Epidermal melanocyte (primary cell): ENCODE results near the gene ZFP3.
"Not testable (repeated sequence)": the region's sequence is repeated elsewhere in the genome, so short reads cannot be mapped to it uniquely, and the experiment has no call there.

Experiments used
- DNase-seq: peaks from one replicate; pipeline ENCODE4 v3.0.0; 2011; ENCODE audit warnings: low spot score; ENCODE audit not compliant: insufficient read length

Gene ZFP3

DNA sequence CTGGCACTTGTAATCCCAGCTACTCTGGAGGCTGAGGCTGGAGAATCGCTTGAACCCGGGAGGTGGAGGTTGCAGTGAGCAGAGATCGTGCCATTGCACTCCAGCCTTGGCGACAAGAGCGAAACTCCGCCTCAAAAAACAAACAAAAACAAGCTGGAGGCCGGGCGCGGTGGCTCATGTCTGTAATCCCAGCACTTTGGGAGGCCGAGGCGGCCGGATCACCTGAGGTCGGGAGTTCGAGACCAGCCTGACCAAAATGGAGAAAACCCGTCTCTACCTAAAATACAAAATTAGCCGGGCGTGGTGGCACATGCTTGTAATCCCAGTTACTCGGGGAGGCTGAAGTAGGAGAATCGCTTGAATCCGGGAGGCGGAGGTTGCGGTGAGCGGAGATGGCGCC, 992 bp upstream of the ZFP3 start:
- DNase-seq, result not testable (repeated sequence)

GRCh38 chr17:5077781-5078105, 524 bp upstream of the ZFP3 start:
- no peak for DNase-seq

GRCh38 chr17:5080591-5080990, 2.3 kb downstream of the ZFP3 start:
- no peak for DNase-seq

- DNase-seq, result no peak
Measured at GRCh38 chr17:5092218-5093010, 14.1 kb downstream of the ZFP3 start.

GRCh38 chr17:5096731-5097100, 18.4 kb downstream of the ZFP3 start:
- DNase-seq, result no peak

- no peak for DNase-seq
Measured at GRCh38 chr17:5097101-5097834, 19.0 kb downstream of the ZFP3 start.

DNA sequence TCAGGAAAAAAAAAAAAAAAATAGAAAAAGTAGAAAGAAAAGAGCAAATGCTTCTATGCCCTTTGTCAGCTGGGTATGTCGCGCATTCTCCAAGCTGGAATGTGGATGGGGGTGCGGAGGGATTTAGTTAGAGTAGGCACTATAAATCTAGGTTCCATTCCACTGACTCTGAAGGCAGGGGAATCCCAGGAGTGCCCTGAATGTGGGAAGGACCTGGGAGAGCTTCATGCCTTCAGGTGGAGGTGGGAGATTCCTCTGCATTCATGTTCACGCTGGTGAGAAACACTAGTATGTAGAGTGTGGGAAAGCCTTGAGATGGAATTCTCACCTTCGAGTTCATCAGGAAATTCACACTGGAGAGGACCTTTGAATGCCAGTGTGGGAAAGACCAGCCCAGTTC, 21.0 kb downstream of the ZFP3 start:
- DNase-seq, result no peak

GRCh38 chr17:5100832-5101231, 22.6 kb downstream of the ZFP3 start:
- DNase-seq, result no peak

DNA sequence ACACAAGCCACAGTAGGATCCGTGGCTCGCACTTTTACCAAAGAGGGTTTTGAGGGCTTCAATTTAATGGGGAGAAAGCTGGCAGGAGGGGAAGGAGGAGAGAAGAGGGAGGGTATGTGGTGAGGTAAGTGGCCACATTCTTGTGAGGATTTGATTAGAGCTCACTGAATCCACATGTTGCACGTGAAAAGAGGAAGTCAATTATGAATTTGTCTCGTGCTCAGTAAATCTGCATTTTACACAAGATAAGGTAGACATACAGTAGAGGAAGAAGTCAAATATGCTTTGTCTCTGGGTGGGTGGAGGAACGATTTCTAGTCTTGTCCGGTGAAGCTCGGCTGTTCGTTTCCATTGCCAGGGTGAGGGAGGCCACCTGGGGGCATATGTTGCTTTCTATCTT, 32.5 kb downstream of the ZFP3 start:
- DNase-seq, result no peak

GRCh38 chr17:5111402-5112204, 33.3 kb downstream of the ZFP3 start, which contains the start of gene ZNF232:
Gene ZNF232, minus strand, starts transcription at chr17:5111878. Its CDS starts 56 bp downstream, at chr17:5111822.
- DNase-seq, result peak; percentile 93

DNA sequence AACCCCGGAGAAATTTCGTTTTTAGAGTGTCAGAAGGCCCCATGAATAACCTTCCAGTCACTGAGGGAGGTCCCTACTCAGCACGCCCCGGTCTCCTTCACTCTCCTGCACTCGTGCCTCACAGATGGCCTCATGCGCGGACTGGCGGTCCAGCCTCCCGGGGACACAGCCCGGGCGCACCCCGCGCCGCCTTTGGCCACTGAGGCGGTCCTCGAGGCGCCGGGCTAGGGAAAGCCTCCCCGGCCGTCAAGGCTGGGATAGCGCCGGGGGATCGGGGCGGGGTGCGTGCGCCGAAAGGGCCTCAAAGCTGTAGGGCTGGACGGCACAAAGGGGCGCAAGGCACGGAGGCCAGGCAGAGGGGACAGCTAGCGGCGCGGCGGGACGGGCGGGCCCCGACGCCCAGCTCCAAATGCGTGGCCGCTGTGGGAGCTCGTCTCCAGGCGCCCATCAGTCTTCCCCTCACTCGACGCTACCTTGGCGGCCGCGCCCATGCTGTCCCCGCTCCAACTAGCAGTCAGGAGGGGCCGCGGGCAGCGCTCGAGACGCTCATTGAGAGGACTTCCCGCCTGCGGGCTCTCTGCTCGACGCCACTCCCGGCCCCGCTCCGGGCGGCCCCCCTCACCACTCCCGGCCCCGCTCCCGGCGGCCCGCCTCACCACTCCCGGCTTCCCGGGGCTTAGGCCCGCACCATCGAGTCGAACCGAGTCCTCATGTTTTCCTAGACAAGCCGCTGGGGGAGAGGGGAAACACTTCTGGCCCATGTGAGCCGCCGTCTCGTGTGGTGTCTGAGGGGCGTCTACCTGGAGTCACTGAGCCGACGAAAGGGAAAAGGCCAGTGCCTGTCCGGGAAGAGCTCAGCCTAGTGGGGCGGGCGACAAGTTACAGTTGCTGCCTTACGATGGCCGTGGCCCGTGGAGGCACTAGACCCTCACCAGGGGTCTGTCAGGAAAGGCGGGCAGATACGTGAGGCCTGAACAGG, 37.7 kb downstream of the ZFP3 start, which contains the start of gene USP6:
USP6 (plus strand) TSS at position 360 of the 979 bp plus-strand sequence. CDS start 14,336 bp downstream, outside the sequence.
- no peak for DNase-seq

- no peak for DNase-seq
Measured at GRCh38 chr17:5118219-5118618, 40.0 kb downstream of the ZFP3 start.

GRCh38 chr17:5120036-5120435, 41.8 kb downstream of the ZFP3 start:
- DNase-seq, result no peak

- DNase-seq, result not testable (repeated sequence)
Measured at GRCh38 chr17:5120436-5121185, 42.3 kb downstream of the ZFP3 start.

- DNase-seq, result no peak
Measured at GRCh38 chr17:5121186-5121841, 43.0 kb downstream of the ZFP3 start.

GRCh38 chr17:5122056-5122455, 43.8 kb downstream of the ZFP3 start:
- DNase-seq, result not testable (repeated sequence)

DNA sequence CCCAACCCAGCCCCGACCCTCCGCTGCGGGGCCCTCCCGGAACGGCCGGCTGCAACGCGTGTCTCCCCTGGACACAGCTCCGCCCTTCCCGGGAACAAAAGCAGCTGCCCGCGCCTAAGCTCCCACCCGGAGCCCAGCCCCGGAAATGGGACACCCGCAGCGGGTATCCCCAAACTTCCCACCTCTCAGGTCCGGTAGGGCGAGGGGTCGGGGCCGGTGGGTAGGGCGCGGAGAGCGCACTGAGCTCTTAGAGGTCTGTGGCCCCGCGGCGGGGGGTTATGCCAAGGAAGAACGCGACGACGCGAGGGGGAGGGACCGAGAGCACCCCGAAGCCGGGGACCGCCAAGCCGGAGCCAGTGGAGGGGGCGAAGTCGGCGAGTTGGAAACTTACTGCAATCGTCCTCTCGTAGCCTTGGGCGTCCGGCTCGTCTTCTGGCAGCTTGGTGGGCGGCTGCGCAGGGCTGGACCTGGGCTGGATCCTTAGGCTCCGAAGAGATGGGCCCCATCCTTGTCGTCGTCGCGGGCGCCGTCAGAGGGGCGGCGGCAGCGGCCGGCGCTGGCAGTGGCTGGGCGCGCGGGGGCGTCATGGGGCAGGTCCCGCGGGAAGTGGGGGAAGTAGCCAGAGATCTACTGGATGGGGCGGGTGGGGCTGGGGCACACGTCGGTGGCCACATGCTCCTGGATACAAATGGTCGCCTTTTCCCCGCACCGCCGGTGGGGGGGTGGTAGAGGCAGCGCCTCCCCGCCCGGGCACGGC, 44.5 kb downstream of the ZFP3 start:
- no peak for DNase-seq

DNA sequence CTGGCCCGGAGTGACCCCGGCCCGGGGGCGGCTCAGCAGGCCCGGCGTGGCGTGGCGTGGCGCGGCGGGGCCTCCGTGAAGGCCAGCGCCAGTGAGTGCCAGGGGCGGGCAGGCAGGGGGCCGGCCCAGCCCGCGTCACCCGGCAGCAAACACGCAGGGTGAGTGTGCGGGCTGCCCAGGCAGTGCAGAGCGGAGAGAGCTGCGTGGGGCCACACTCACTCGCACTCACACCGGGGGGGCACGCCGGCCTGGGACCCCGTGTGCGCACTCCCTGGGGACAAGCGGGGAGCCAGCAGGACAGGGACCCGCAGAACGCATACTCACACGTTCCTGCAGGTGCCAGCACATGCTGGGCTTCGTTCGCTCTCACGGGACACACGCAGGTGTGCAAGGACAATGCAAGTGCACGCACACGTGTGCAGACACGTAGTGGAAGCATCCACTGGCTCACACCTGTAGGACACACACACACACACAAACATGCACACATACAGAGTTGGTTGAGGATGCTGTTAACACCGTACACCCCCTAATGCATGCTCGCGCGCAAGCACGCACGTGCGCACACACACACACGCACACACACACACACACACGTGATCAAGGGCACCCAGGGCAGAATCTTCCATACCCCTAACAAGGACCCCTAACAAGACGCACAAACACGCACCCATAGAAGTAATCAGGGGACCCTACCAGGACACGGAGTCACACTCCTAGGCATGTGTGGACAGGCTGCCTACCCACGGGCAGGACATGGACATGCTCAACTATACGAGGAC, 45.3 kb downstream of the ZFP3 start:
- no peak for DNase-seq
